ENCODE data around the gene CCDC183. TPM values are rescaled to one million over a fixed set of nuclear protein-coding genes. Genes with fewer than 3 reads are reported as not detected.

CCDC183 gene
- total RNA-seq, 1 experiment from 2014 or later, result 3.6 TPM

- intact Hi-C loops (cut with micrococcal nuclease; ENCODE audit: unreplicated experiment), result loop anchor here (10.0 kb wide), 1 partner anchor 314 kb away; the partner anchor contains the start of gene SEC16A
Measured at GRCh38 chr9:136798708-136799078, 2.6 kb downstream of the CCDC183 start.

GRCh38 chr9:136799079-136799853 lies 3.1 kb downstream of the CCDC183 start:
- Histone ChIP-seq H3K4me1 (replicated peaks; ENCODE audit: insufficient read depth) (peaks cover 21% of the 10 kb centered on the region), H2AFZ (no peak overlapping the region), H3K79me2 (ENCODE audit: low read depth) (no peaks in the 10 kb centered on the region), H3K9me2 (ENCODE audit: insufficient read depth) (no peaks in the 10 kb centered on the region), H3K27ac (no peak overlapping the region), H3K9me3 (ENCODE audit: insufficient read depth, low read depth) (no peaks in the 10 kb centered on the region), H4K20me1 (ENCODE audit: insufficient read depth) (no peaks in the 10 kb centered on the region), H3F3A (ENCODE audit: insufficient read depth, low read depth) (peaks cover 23% of the 10 kb centered on the region), H3K4me2 (peak overlapping the region; percentile 93), H3K4me3 (peak overlapping the region; percentile 69; the same call in 1 of the 2 replicates), H3K27me3 (ENCODE audit: insufficient read depth, low read depth) (no peaks in the 10 kb centered on the region), H3K36me3 (ENCODE audit: low read depth) (no peaks in the 10 kb centered on the region)
- CTCF ChIA-PET, result interaction anchor here (0.8 kb wide), 1 partner anchor 236 kb away, joined by 5 read pairs; no protein-coding TSS in a partner anchor
- POLR2A ChIA-PET (ENCODE audit: unreplicated experiment), result interaction anchor here (0.6 to 0.7 kb wide), 5 partner anchors 10 to 356 kb away, joined by 3 to 23 read pairs (median 12); no protein-coding TSS in a partner anchor
- DNase-seq, result no peak
- no TSS peak for BruUV-seq (replicated peaks)
- TF ChIP-seq CTCF (conservative IDR thresholded peaks at IDR 0.05), result no peak
- no peak for TF ChIP-seq EZH2 (IDR thresholded peaks at IDR 0.05; ENCODE audit: low read depth)
- intact Hi-C loops (cut with micrococcal nuclease; ENCODE audit: unreplicated experiment), result loop anchor here (10.0 kb wide), 1 partner anchor 314 kb away; the partner anchor contains the start of gene SEC16A

More at GRCh38 chr9:136798708-136799078, 2.6 kb downstream of the CCDC183 start:
- Histone ChIP-seq H3K27me3 (ENCODE audit: insufficient read depth, low read depth) (no peaks in the 10 kb centered on the region), H3K4me3 (no peak overlapping the region), H3F3A (ENCODE audit: insufficient read depth, low read depth) (peaks cover 23% of the 10 kb centered on the region), H3K9me3 (ENCODE audit: insufficient read depth, low read depth) (no peaks in the 10 kb centered on the region), H3K4me1 (replicated peaks; ENCODE audit: insufficient read depth) (peaks cover 21% of the 10 kb centered on the region), H2AFZ (no peak overlapping the region), H3K36me3 (ENCODE audit: low read depth) (no peaks in the 10 kb centered on the region), H4K20me1 (ENCODE audit: insufficient read depth) (0 out of 2 replicates have a peak, but pooled peaks cover under 1% of the 10 kb centered on the region), H3K27ac (no peak overlapping the region), H3K4me2 (no peak overlapping the region), H3K9me2 (ENCODE audit: insufficient read depth) (no peaks in the 10 kb centered on the region), H3K79me2 (ENCODE audit: low read depth) (no peaks in the 10 kb centered on the region)
- no peak for TF ChIP-seq EZH2 (IDR thresholded peaks at IDR 0.05; ENCODE audit: low read depth)
- no peak for TF ChIP-seq CTCF (conservative IDR thresholded peaks at IDR 0.05)
- CTCF ChIA-PET, result no interaction called here
- DNase-seq, result no peak
- POLR2A ChIA-PET (ENCODE audit: unreplicated experiment), result no interaction called here
- BruUV-seq (replicated peaks), result no TSS peak

DNA sequence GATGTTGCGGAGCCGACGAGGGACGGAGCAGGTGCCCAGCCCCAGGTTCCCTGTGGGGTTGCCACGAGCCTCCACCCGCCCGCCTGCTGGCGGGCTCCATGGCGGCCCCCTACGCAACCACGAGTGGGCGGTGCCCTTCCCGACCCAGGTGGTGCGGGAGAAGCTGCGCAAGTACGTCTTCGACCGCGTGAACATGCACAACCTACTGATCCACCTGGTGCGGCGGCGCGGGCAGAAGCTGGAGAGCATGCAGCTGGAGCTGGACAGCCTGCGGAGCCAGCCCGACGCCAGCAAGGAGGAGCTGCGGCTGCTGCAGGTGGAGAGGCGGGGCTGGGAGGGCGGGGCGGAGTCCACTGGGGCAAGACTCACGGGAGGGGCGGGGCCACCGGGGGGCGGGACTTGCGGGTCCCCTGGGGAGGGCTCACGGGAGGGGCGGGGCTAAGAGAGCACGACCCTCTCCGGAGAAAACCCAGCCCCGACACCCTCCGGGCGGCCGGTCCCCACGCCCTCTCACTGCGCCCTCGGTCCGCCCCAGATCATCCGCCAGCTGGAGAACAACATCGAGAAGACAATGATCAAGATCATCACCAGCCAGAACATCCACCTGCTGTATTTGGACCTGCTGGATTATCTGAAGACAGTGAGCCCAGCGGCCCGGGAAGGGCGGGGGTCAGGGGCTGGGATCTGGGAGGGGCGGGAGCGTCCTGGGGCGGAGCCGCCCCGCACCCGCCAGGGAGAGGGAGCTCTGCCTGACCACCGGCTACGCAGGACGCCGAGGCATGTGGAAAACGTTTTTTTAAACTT lies 3.9 kb downstream of the CCDC183 start:
- no peaks in the 10 kb centered on the region for H3K9me2 ChIP-seq (ENCODE audit: insufficient read depth)
- CTCF ChIA-PET, result interaction anchor here (0.6 to 0.8 kb wide), 3 partner anchors 10 to 314 kb away, joined by 3 to 11 read pairs (median 5); no protein-coding TSS in a partner anchor
- H3K27me3 ChIP-seq (ENCODE audit: insufficient read depth, low read depth), result no peaks in the 10 kb centered on the region
- H3K79me2 ChIP-seq (ENCODE audit: low read depth), result no peaks in the 10 kb centered on the region
- no peak overlapping the region for H3K27ac ChIP-seq
- no peaks in the 10 kb centered on the region for H3K36me3 ChIP-seq (ENCODE audit: low read depth)
- peak; percentile 81 to 91 for DNase-seq
- intact Hi-C loops (cut with micrococcal nuclease; ENCODE audit: unreplicated experiment), result loop anchor here (2.0 to 10.0 kb wide), 2 partner anchors 47 to 315 kb away; partner anchors contain the start of gene SEC16A
- H3K4me2 ChIP-seq, result peak overlapping the region; percentile 93
- POLR2A ChIA-PET (ENCODE audit: unreplicated experiment), result interaction anchor here (0.5 to 0.7 kb wide), 9 partner anchors 9 to 437 kb away, joined by 3 to 23 read pairs (median 9); no protein-coding TSS in a partner anchor
- no peaks in the 10 kb centered on the region for H4K20me1 ChIP-seq (ENCODE audit: insufficient read depth)
- no peaks in the 10 kb centered on the region for H3K9me3 ChIP-seq (ENCODE audit: insufficient read depth, low read depth)
- no peak for TF ChIP-seq CTCF (conservative IDR thresholded peaks at IDR 0.05)
- no peak for TF ChIP-seq EZH2 (IDR thresholded peaks at IDR 0.05; ENCODE audit: low read depth)
- H3K4me3 ChIP-seq, result peak overlapping the region; percentile 69
- H3K4me1 ChIP-seq (replicated peaks; ENCODE audit: insufficient read depth), result peaks cover 21% of the 10 kb centered on the region
- H2AFZ ChIP-seq, result peak overlapping the region; percentile 78; the same call in 1 of the 2 replicates
- BruUV-seq (replicated peaks), result no TSS peak
- peaks cover 23% of the 10 kb centered on the region for H3F3A ChIP-seq (ENCODE audit: insufficient read depth, low read depth)
